Small intestine (tissue), 7 donors: ENCODE results near the gene MSRB1. TPM values are rescaled to one million over a fixed set of nuclear protein-coding genes. Genes with fewer than 3 reads are reported as not detected.
A peak's percentile ranks its signal among the peaks of the same experiment; 100 is the strongest.
"Not testable (repeated sequence)": the region's sequence is repeated elsewhere in the genome, so short reads cannot be mapped to it uniquely, and the experiment has no call there.

ENCODE experiments used
- DNase-seq, 2 donors: peaks; one replicate each; pipeline versions ENCODE4 v3.0.0 to v3.0.0-alpha.2; 2013
- FAIRE-seq: peaks from 2 replicates; lab custom pipeline; 2012; peaks lifted over from hg19 to GRCh38; lab: Jason Lieb, UNC
- H3K27ac ChIP-seq, 3 donors: one replicate each; pipeline ENCODE4 v1.5.1; 2013; ENCODE audit warnings: low read length in 2 of 3, mild to moderate bottlenecking in 2 of 3, control low read depth in 1 of 3, inconsistent platforms in 1 of 3, low read depth in 1 of 3, moderate library complexity in 1 of 3
- H3K27me3 ChIP-seq, 3 donors: one replicate each; pipeline ENCODE4 v1.6.1; 2013; ENCODE audit warnings: low read length in 3 of 3, inconsistent platforms in 1 of 3; ENCODE audit not compliant: control insufficient read depth in 3 of 3, insufficient read depth in 3 of 3
- H3K36me3 ChIP-seq, 3 donors: one replicate each; pipeline ENCODE4 v1.6.1; 2013; ENCODE audit warnings: low read length in 3 of 3, inconsistent platforms in 1 of 3, low read depth in 1 of 3, mild to moderate bottlenecking in 1 of 3, moderate library complexity in 1 of 3; ENCODE audit not compliant: control insufficient read depth in 3 of 3, insufficient read depth in 2 of 3
- H3K4me1 ChIP-seq, 3 donors: one replicate each; pipeline ENCODE4 v1.6.1; 2013; ENCODE audit warnings: low read length in 2 of 3, inconsistent platforms in 1 of 3, low read depth in 1 of 3, mild to moderate bottlenecking in 1 of 3, moderate library complexity in 1 of 3; ENCODE audit not compliant: control insufficient read depth in 3 of 3, insufficient read depth in 2 of 3
- H3K4me3 ChIP-seq, 3 donors: one replicate each; pipeline ENCODE4 v1.5.1; 2013; ENCODE audit warnings: low read length in 3 of 3, control low read depth in 1 of 3, inconsistent platforms in 1 of 3, low read depth in 1 of 3, mild to moderate bottlenecking in 1 of 3, moderate library complexity in 1 of 3
- H3K9me3 ChIP-seq, 2 donors: one replicate each; pipeline ENCODE4 v1.6.1; 2013; ENCODE audit warnings: low read depth in 1 of 2, low read length in 1 of 2; ENCODE audit not compliant: control insufficient read depth in 2 of 2, insufficient read depth in 1 of 2
- WGBS, 3 donors: extraction: QIAGEN DNeasy Blood & Tissue Kit; methylation state at CpG; one replicate each; pipeline ENCODE4 v1.1.7; 2013; 5-methylcytosine and 5-hydroxymethylcytosine counted together
- polyA plus RNA-seq, 4 donors: library from polyadenylated mRNA; stranded (reverse) in 3 of 4; unstranded in 1 of 4; fragments of 200-250 nt in 3 of 4; fragments of 120-200 nt in 1 of 4; gene quantifications; one replicate each; pipeline versions ENCODE4 v1.2.1 to v1.2.3, GENCODE V29; 2013
- donor health status: healthy with polysubstance abuse.
- donor health status: control.
- donor health status: control.
- donor health status: Bipolar disorder and iron deficiency.
- donor health status: healthy.

Gene MSRB1
- polyA plus RNA-seq, 4 donors, result 50.6 to 105 (median 62.0) TPM

GRCh38 chr16:1923299-1924034, 19.5 kb downstream of the MSRB1 start:
- Histone ChIP-seq H3K4me3 (no peak overlapping the region), H3K4me1 (peaks cover 0 to 14% (median 0%) of the 10 kb centered on the region in 3 donors), H3K36me3 (no peaks in the 10 kb centered on the region), H3K27me3 (peaks cover 0 to 52% (median 22%) of the 10 kb centered on the region in 3 donors), H3K9me3 (peaks cover 0 to 3% of the 10 kb centered on the region in 2 donors), H3K27ac (no peak overlapping the region)
- FAIRE-seq, result no peak
- peak; percentile 61 to 72 for DNase-seq
- 12 to 14% (median 12%) methylated on average over 18 to 24 of the region's 24 CpGs for WGBS, 3 donors

GRCh38 chr16:1922357-1922756, 20.6 kb downstream of the MSRB1 start:
- no peak for FAIRE-seq
- peaks cover 0 to 14% (median 0%) of the 10 kb centered on the region in 3 donors for H3K4me1 ChIP-seq
- no peak for DNase-seq
- no peak overlapping the region for H3K27ac ChIP-seq
- WGBS, 3 donors, result 77 to 79% (median 79%) methylated on average over 8 of the region's 8 CpGs
- H3K27me3 ChIP-seq, result peaks cover 7 to 59% (median 26%) of the 10 kb centered on the region in 3 donors
- no peak overlapping the region for H3K4me3 ChIP-seq
- peaks cover 0 to 3% of the 10 kb centered on the region in 2 donors for H3K9me3 ChIP-seq
- no peaks in the 10 kb centered on the region for H3K36me3 ChIP-seq

GRCh38 chr16:1920727-1921171, 22.2 kb downstream of the MSRB1 start:
- Histone ChIP-seq H3K4me1 (peaks cover 0 to 14% (median 0%) of the 10 kb centered on the region in 3 donors), H3K27me3 (peaks cover 11 to 75% (median 37%) of the 10 kb centered on the region in 3 donors), H3K9me3 (peaks cover 0 to 3% of the 10 kb centered on the region in 2 donors), H3K4me3 (no peak overlapping the region), H3K36me3 (no peaks in the 10 kb centered on the region), H3K27ac (no peak overlapping the region)
- peak in 1 of 2 donors; percentile 52 for DNase-seq
- FAIRE-seq, result no peak
- WGBS, 3 donors, result 12 to 14% (median 13%) methylated on average over 15 of the region's 15 CpGs

DNA sequence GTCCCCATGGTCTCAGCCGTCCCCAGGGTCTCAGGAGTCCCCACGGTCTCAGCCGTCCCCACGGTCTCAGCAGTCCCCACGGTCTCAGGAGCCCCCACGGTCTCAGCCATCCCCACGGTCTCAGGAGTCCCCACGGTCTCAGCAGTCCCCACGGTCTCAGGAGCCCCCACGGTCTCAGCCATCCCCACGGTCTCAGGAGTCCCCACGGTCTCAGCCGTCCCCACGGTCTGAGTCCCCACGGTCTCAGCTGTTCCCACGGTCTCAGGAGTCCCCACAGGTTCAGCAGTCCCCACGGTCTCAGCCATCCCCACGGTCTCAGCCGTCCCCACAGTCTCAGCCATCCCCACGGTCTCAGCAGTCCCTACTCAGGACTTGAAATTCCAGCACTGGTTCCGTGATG, 22.9 kb downstream of the MSRB1 start:
- Histone ChIP-seq H3K27me3 (peaks cover 11 to 79% (median 37%) of the 10 kb centered on the region in 3 donors), H3K4me1 (peaks cover 0 to 14% (median 0%) of the 10 kb centered on the region in 3 donors)
- not testable (repeated sequence) for DNase-seq, H3K4me3 ChIP-seq, H3K9me3 ChIP-seq, H3K27ac ChIP-seq, FAIRE-seq, H3K36me3 ChIP-seq
- WGBS, 3 donors, result 65 to 70% (median 67%) methylated on average over 20 to 21 of the region's 21 CpGs

DNA sequence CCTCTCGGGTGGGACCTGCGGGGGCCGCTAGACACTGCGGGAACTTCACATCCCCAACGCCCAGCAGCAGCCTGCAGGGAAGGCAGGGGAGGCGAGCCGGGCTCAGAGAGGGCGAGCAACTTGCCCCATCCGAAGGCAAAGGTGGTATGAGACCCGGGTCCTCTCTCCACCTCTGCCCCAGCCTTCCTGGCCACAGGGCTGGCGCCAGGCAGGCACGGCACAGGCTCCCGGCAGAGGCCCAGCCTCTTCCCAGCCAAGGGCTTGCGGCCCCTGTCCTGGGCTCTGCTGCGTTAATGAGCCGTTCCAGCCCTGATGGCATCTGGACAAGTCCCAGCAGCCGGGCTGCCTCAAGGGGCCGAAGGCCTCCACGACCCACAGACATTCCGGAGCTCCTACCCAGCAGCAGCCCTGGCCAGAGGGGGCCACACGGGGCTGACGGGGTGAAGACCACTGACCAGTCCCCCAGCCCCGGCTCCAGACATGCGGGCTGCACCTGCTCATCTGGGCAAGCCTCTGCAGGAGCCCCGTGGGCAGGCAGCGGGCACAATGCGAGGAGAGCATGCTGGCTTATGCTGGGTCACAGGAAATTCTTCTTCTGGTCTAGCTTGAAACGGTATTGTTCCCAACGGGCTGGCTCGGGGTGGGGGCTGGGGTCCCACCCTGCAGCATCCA, 23.5 kb downstream of the MSRB1 start:
- WGBS, 3 donors, result 20 to 34% (median 26%) methylated on average over 22 to 30 of the region's 30 CpGs
- no peak for FAIRE-seq
- no peak for DNase-seq
- Histone ChIP-seq H3K4me3 (no peak overlapping the region), H3K36me3 (no peaks in the 10 kb centered on the region), H3K4me1 (peaks cover 0 to 15% (median 0%) of the 10 kb centered on the region in 3 donors), H3K27me3 (peaks cover 11 to 85% (median 37%) of the 10 kb centered on the region in 3 donors), H3K9me3 (peaks cover 0 to 3% of the 10 kb centered on the region in 2 donors), H3K27ac (no peak overlapping the region)

DNA sequence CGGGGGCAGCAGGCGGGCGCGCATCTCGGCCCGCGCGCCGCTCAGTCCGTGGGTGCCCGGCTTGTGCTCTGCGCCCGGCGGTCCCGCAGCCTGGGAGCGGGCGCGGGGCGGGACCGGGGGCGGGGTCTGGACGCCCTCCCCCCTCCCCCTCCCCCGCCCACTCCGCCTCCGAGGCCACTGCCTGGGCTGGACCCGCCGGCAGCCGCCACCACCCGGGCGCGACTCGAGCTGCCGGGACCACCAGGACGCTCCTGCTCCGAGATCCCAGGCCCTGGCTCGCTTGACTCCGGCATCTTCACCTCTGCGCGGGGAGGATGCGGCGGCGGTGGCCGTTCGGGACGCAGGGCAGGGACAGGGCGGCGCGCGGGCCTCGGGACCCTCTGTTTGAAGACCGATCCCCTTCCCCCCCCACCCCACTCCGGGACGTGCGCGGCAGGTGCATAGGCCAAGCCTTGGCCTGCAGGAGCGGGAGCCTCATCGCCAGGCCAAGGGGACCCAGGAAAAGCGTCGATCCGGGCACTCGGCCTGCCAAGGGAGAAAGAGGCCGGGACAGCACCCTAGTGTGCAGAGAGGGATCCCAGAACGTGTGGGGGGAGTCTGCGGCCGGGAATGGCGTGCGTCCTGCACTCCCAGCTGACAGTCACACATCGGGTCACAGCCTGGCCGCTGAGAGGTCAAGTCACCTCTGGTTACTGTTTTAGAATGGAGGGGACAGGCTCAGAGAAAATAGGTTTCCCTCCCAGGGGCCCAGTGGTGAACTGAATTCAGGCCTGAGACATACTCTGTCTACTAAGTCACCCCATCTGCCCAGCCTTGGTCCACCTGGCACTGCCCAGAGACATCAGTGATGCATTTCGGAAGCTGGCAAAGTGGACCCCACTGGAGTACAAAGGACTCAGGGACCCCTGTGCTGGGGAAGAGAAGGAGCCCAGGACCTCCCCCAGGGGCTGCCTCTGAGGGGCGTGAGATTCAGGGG, 24.4 kb downstream of the MSRB1 start, which contains the start of gene HS3ST6:
TSS of gene HS3ST6 (minus strand) at position 65 of the 976 bp plus-strand sequence. CDS start 92 bp downstream, outside the sequence.
- peaks cover 0 to 3% of the 10 kb centered on the region in 2 donors for H3K9me3 ChIP-seq
- FAIRE-seq, result no peak
- H3K27ac ChIP-seq, result no peak within 1 kb of the TSS
- peaks cover 11 to 85% (median 35%) of the 10 kb centered on the region in 3 donors for H3K27me3 ChIP-seq
- no peaks in the 10 kb centered on the region for H3K36me3 ChIP-seq
- H3K4me3 ChIP-seq, result no peak within 1 kb of the TSS
- no peak for DNase-seq
- 4 to 9% (median 5%) methylated on average over 35 to 71 of the region's 71 CpGs for WGBS, 3 donors
- peaks cover 0 to 19% (median 2%) of the 10 kb centered on the region in 3 donors for H3K4me1 ChIP-seq

DNA sequence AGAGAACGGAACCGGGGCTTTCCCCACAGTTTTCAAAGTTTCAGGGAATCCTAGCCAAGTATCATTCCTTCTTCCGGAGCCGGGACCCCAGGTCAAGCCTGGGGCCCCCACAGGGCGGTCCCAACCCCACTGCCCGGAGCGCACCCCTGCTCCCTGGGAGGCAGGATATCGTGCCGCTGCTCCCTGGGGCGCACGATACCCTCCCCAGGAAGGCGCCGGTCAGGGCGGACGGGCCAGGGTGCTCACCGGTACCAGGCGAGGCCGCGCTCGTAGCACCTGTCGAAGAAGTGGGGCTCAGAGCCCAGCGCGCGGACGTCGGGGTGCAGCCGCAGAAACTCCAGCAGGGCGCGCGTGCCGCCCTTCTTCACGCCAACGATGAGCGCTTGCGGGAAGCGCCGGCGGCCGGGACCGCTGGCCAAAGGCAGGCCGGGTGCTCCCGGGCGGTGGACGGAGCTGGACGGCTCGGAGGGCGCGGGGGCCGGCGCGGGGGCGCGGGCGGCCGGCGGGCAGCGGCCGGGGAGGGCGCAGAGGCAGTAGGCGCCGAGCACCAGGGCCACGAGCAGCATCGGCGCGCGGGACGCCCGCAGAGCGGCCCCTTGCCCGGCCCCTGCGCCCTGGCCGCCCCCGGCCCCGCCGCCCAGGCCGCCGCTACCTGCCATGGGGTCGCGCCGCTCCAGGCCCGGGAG, 25.2 kb downstream of the MSRB1 start:
- 1 to 5% (median 3%) methylated on average over 25 to 81 of the region's 81 CpGs for WGBS, 3 donors
- no peak for FAIRE-seq
- Histone ChIP-seq H3K9me3 (peaks cover 0 to 3% of the 10 kb centered on the region in 2 donors), H3K4me3 (no peak overlapping the region), H3K36me3 (no peaks in the 10 kb centered on the region), H3K27me3 (peaks cover 11 to 77% (median 31%) of the 10 kb centered on the region in 3 donors), H3K4me1 (peaks cover 1 to 18% (median 3%) of the 10 kb centered on the region in 3 donors), H3K27ac (no peak overlapping the region)
- peak in 1 of 2 donors; percentile 31 for DNase-seq
